Omental fat pad (tissue), 4 donors: Measurements from ENCODE around the gene PPCDC. TPM values are rescaled to one million over a fixed set of nuclear protein-coding genes. Genes with fewer than 3 reads are reported as not detected.

Experiments used
- ATAC-seq: fragments of 150-250 bp; one replicate; pipeline ENCODE4 v1.9.1; 2016; ENCODE audit warnings: mild to moderate bottlenecking, moderate library complexity; ENCODE audit not compliant: low FRiP score
- DNase-seq: peaks from one replicate; pipeline ENCODE4 v3.0.0-alpha.2; 2019; ENCODE audit warnings: low spot score
- CTCF ChIP-seq, 3 donors: fragments of 450-650 bp; IDR thresholded peaks; one replicate each; pipeline ENCODE4 v1.5.1; 2016 to 2017; ENCODE audit warnings: antibody characterized with exemption in 3 of 3, mild to moderate bottlenecking in 3 of 3, moderate library complexity in 2 of 3
- total RNA-seq, 4 donors: library from RNA; depleted of rRNA; stranded (reverse); fragments of >200 nt; gene quantifications; one replicate each; pipeline ENCODE4 v1.1.0, GENCODE V29; 2016

PPCDC gene
- total RNA-seq, 4 donors from 2014 or later, result 9.7 to 21.5 (median 13.6) TPM

- ATAC-seq (no peak), DNase-seq (no peak)
- TF ChIP-seq CTCF (IDR thresholded peaks at IDR 0.05), result no peak
Measured at GRCh38 chr15:74988007-74988800, 35.2 kb upstream of the PPCDC start.

- TF ChIP-seq CTCF (IDR thresholded peaks at IDR 0.05), result no peak
- no peak for ATAC-seq
- DNase-seq, result no peak
Measured at GRCh38 chr15:74989527-74989926, 33.9 kb upstream of the PPCDC start.

GRCh38 chr15:74992619-74993018 is 30.8 kb upstream of the PPCDC start:
- DNase-seq (no peak), ATAC-seq (no peak)

GRCh38 chr15:74994236-74994635 is 29.2 kb upstream of the PPCDC start:
- ATAC-seq, result no peak
- DNase-seq, result no peak
- TF ChIP-seq CTCF (IDR thresholded peaks at IDR 0.05), result no peak

More at GRCh38 chr15:74992619-74993018, 30.8 kb upstream of the PPCDC start:
- TF ChIP-seq CTCF (IDR thresholded peaks at IDR 0.05), result no peak

GRCh38 chr15:74994685-74995084 is 28.7 kb upstream of the PPCDC start:
- ATAC-seq (no peak), DNase-seq (no peak)
- no peak for TF ChIP-seq CTCF (IDR thresholded peaks at IDR 0.05)

- peak; percentile 91 for DNase-seq
- TF ChIP-seq CTCF (IDR thresholded peaks at IDR 0.05), result no peak
- peak; percentile 96 for ATAC-seq
Measured at GRCh38 chr15:74995182-74995778, 28.1 kb upstream of the PPCDC start, which contains the start of gene SCAMP5. Gene SCAMP5 (plus strand): TSS chr15:74995563. CDS start chr15:75011840, 16,277 bp downstream.
